Fibroblast of skin of left biceps (primary cell): ENCODE results near the gene CROCC2.

Source experiments
- DNase-seq, 2 experiments: peaks; one replicate each; pipeline ENCODE4 v3.0.0-alpha.2; 2013; ENCODE audit warnings: low read depth in 2 of 2

CROCC2 gene

DNA sequence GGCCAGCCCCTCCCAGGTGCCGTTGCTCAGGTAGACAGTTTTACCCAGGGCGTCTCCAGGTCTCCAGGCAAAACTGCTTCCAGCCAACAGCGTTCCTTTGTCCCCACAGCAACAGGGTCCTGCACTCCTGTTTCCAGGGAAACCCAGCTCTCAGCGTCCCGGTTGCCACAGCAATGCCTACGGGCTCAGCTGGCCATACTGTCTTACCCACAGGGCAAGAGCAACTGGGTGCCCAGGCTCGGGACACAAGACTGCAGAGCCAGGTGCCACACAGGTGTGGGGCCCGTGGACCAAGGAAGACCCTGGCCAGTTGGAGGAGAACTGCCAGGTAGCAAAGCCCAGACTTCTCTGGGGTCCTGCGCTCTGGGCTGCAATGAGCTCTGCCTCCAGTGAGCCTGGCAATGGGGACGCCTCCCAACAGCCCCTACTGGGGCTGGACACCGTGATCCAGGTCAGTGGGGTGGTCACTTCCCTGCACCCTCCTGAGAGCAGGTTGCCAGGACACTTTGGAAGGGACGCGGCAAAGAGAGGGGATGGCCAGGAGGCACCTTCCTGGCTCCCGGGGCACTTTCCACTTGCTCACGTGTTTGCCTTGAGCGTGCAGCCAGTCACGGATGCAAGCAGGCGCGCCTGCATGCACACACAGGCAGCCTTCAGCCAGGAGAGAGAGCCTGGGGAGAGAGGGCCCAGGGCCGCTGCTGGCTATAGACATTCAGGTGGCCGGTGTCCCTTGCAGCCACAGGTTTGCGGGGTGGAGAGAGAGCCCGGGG is at the start of gene CROCC2:
TSS of gene CROCC2 (plus strand) at position 196 of the 770 bp plus-strand sequence. CDS start at position 374, 178 bp downstream.
- no peak for DNase-seq

- DNase-seq: no peak
Measured at GRCh38 chr2:240857039-240858008, 48.8 kb upstream of the CROCC2 start.

DNA sequence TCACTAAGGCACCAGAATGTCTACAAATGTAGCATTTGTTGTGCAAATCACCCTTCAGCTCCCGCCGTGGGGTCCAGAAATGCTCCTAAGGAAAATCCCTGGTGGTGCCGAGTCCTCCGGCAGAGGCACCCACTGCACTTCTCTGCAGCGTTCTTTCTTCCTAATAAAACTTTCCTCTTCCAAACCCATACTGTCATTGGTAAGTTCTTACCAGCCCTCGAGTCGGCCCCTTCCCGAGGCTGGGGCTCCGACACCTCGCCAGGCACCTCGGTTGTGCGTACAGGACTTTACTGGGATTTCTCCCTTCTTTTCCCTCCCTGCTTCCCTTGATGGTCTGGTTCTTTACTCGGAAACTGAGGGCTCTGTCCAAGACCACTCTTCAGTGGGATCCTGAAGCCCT is 47.8 kb upstream of the CROCC2 start:
- DNase-seq: no peak

GRCh38 chr2:240858871-240859270 is 47.3 kb upstream of the CROCC2 start:
- DNase-seq: no peak

DNA sequence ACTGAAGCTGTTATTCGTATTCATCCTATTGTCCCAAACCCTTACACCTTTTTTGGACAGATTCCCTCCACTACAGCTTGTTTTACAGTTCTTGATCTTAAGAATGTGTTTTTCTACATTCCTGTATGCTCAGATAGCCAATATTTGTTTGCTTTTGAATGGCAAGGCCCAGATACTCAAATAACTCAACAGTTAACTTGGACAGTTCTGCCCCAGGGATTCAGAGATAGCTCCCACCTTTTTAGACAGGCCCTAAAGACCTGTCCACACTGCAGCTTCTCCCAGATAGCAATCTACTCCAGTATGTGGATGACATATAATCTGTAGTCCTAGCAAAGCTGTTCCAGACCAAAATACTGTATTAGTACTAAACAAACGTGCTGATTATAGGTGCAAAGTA is 44.6 kb upstream of the CROCC2 start:
- no peak for DNase-seq

- DNase-seq: no peak
Measured at GRCh38 chr2:240864475-240864874, 41.7 kb upstream of the CROCC2 start.

DNA sequence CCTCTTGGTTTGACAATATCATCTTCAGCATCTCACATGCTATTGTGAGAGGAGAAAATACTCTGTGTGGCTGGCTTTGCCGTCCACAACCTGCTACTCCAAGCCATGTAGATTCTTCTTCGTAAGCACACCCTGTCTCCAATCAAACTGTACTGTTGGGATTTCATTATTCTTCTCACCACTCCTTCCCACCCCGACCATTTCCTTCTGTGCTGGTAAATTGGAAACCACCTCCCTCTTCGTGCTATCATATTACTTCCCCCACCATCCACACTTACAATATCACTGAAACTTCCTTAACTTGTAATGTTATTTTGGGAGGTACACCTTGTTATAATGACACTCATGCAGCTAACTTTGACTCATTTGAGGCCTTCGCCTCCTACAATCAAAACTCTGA is 40.7 kb upstream of the CROCC2 start:
- no peak for DNase-seq

DNA sequence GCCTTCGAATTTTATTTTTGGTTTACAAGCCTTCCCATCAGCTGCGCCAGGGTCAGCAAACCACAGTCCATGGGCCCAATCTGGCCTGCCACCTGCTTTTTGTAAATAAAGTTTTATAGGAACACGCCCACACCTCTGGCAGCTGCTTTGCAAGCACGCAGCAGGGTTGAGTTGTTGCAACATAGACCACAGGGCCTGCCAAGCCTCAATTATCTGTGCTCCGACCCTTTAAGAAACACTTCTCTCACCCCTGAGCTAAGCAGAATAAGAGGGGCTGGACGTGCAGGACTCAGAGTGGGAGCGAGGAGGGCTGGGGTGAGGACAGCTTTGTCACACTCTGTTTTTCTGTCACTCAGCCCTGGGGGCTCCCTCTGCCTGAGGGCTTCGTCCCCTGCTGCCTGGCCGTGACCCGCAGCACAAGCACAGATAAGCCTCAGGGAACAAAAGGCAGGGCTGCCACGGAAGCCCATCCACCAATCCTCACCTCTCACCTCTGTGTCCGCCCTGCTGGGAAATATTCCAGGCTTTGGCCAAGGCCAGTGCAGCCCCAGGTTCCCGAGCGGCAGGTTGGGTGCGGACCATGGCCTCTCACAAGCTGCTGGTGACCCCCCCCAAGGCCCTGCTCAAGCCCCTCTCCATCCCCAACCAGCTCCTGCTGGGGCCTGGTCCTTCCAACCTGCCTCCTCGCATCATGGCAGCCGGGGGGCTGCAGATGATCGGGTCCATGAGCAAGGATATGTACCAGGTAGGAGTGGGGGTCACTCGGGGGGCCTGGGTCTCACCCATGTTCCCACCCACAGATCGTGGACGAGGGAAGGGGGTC is 37.6 kb upstream of the CROCC2 start, which contains the start of gene AGXT:
TSS of gene AGXT (plus strand) at position 539 of the 823 bp plus-strand sequence. CDS start at position 581, 42 bp downstream.
- no peak for DNase-seq

GRCh38 chr2:240869109-240869955 is 36.8 kb upstream of the CROCC2 start:
- DNase-seq: no peak

GRCh38 chr2:240869956-240870875 is 35.9 kb upstream of the CROCC2 start:
- no peak for DNase-seq

DNA sequence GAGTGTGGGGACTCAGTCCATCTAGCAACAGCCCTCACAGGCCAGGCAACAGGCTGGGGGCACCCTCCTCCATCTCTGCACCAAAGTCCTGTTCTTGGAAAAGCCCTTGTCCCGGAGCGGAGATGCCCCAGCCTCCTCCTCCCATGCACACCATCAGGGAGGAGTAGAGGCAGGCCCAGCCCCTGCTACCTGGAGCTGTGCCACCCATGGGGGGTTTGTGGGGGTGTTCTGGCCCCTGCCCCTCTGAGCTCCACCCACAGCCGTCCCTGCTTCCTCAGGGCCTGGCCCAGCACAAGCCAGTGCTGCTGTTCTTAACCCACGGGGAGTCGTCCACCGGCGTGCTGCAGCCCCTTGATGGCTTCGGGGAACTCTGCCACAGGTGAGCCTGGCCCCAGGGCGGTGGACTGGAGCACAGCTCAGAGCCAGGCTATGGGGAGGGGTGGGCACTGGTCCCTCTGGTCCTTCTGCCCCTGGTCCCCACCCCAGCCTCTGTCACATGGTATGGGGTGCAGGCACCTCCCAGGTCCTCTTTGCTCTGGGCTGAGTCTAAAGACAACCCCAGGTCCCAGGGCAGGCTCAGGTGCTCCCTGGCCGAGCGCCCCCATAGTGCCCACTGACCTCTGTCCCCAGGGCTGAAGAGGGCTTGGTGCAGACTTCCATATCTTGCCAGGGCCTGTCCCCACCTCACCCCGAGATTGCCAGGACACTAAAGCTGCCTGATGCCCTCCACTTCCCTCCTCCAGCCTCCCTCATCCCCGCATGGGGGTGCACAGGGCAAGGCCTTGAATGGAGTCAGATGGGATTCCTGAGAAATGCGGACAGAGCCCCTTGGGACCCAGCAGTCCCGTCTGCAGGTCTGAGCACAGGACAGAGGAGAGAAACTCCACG is 34.8 kb upstream of the CROCC2 start:
- DNase-seq: no peak

DNA sequence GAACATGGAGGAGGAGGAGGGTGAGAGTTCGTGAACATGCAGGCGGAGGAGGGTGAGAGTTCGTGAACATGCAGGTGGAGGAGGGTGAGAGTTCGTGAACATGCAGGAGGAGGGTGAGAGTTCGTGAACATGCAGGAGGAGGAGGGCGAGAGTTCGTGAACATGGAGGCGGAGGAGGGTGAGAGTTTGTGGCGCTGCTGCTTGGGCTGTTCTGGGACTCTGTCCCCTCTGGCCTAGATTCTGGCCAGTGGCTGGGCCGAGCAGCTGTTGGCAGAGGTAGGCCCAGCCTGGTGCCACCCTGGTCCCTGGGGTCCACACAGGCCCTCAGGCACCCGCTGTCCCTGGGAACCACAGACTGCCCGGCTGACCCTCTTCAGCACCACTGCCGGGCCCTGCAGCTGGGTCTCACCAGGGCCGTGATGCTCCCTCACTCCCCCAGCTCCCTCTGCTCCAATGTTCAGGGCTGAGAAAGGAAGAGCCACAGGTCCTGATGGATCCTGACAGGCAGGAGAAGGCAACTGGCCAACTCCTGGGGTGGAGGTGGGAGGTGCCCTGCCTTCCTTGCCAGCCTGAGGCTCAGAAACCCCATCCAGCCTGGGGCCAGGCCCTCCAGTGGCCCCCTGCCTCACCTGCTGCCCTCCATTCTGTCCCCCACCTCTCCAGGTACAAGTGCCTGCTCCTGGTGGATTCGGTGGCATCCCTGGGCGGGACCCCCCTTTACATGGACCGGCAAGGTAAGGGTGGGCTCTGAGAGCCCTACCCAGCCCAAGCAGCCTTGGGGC is 33.6 kb upstream of the CROCC2 start:
- no peak for DNase-seq

DNA sequence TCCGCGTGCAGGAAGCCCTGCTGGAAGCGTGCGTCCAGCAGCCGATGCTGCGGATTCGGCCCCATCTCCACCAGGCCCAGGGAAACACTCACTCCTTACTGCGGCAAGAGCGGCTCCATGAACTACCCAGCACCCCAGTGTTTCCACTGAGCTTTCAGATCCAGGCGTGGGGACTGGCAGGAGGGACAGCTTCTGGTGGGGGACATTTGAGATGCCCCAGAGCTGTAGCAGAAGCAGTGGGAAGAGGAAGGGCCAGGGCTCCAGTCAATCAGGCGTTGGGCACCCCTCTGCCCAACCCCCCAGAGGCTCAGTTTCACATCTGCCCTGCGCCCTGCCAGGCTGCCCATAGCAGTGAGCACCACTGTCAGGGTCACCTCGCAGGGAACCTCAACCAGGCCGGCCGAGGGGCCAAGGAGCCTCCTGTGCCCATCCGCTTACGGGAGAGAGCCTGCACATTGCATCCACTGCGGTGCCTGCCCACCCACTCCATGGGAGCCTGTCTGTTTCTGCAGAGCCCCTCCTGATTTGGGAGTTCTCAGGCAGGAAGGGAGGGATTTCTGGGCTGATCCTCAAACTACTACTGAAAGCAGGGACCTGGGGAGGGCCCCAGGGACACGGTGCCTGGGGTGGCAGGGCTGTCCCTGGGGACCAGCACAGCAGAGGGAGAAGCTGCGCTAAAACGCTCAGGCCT is 32.9 kb upstream of the CROCC2 start:
- DNase-seq: no peak

- no peak for DNase-seq
Measured at GRCh38 chr2:240873805-240874714, 32.1 kb upstream of the CROCC2 start.

- no peak for DNase-seq
Measured at GRCh38 chr2:240874715-240875227, 31.4 kb upstream of the CROCC2 start.
